H1 (cell line): ENCODE data around the gene MYH11. TPM values are rescaled to one million over a fixed set of nuclear protein-coding genes. Genes with fewer than 3 reads are reported as not detected.

Experiments
- CTCF ChIA-PET: fragments of 300-600 bp; sonication (Branson Sonifier 250); formaldehyde crosslinking; loops from one replicate; lab custom pipeline; 2021; ENCODE audit not compliant: partially characterized antibody; lab: Charles Lee
- POLR2A ChIA-PET: fragments of 300-600 bp; sonication (Branson Sonifier 250); formaldehyde crosslinking; loops from one replicate; lab custom pipeline; 2021; ENCODE audit warnings: inconsistent platforms; ENCODE audit not compliant: partially characterized antibody; lab: Charles Lee
- DNase-seq, 2 experiments: peaks; one replicate each; pipeline versions ENCODE4 v3.0.0 to v3.0.0-alpha.2; 2010 to 2022; ENCODE audit warnings: low spot score in 2 of 2, low read depth in 1 of 2, mixed read lengths in 1 of 2
- FAIRE-seq: peaks from 2 replicates; lab custom pipeline; 2011; peaks lifted over from hg19 to GRCh38; lab: Jason Lieb, UNC
- H2AFZ ChIP-seq: 2 replicates; pipeline ENCODE4 v1.8.1; 2012; ENCODE audit warnings: low read length, inconsistent platforms
- H2AK5ac ChIP-seq: 2 replicates; pipeline ENCODE4 v1.6.1; 2013; ENCODE audit warnings: low read depth, low read length
- H2BK120ac ChIP-seq: replicated peaks from 2 replicates; pipeline ENCODE3; 2013; ENCODE audit warnings: low read depth, low read length, inconsistent platforms
- H2BK12ac ChIP-seq: 2 replicates; pipeline ENCODE4 v1.6.1; 2013; ENCODE audit warnings: low read depth, low read length
- H2BK15ac ChIP-seq: 2 replicates; pipeline ENCODE4 v1.6.1; 2013; ENCODE audit warnings: low read length
- H2BK20ac ChIP-seq: 2 replicates; pipeline ENCODE4 v1.6.1; 2013; ENCODE audit warnings: low read length
- H2BK5ac ChIP-seq: 2 replicates; pipeline ENCODE4 v1.6.1; 2013; ENCODE audit warnings: low read depth, low read length
- H3K14ac ChIP-seq: 2 replicates; pipeline ENCODE4 v1.6.1; 2013; ENCODE audit warnings: inconsistent platforms; ENCODE audit not compliant: insufficient read length
- H3K18ac ChIP-seq: 2 replicates; pipeline ENCODE4 v1.6.1; 2013; ENCODE audit warnings: low read length; ENCODE audit errors: extremely low read depth
- H3K23ac ChIP-seq: 2 replicates; pipeline ENCODE4 v1.6.1; 2013; ENCODE audit warnings: inconsistent platforms; ENCODE audit not compliant: insufficient read length
- H3K23me2 ChIP-seq: 2 replicates; pipeline ENCODE4 v1.6.1; 2013; ENCODE audit warnings: low read depth, low read length
- H3K27ac ChIP-seq: 2 replicates; pipeline ENCODE4 v1.6.1; 2011; ENCODE audit warnings: low read depth, low read length, inconsistent platforms
- H3K27me3 ChIP-seq, 4 experiments: replicated peaks in 1 of 4; 1 replicate in 1 of 4; 2 replicates in 3 of 4; pipeline versions ENCODE4 v1.6.1 to v1.8.1; 2011 to 2013; ENCODE audit warnings: low read length in 3 of 4, mild to moderate bottlenecking in 3 of 4, inconsistent platforms in 2 of 4, mixed read lengths in 2 of 4, moderate library complexity in 1 of 4; ENCODE audit not compliant: control insufficient read depth in 3 of 4, insufficient read depth in 3 of 4; ENCODE audit errors: extremely low read depth in 1 of 4
- H3K36me3 ChIP-seq, 4 experiments: 2 replicates each; pipeline versions ENCODE4 v1.6.1 to v1.8.1; 2011 to 2013; ENCODE audit warnings: mild to moderate bottlenecking in 4 of 4, low read length in 3 of 4, moderate library complexity in 2 of 4, control low read depth in 1 of 4, inconsistent platforms in 1 of 4; ENCODE audit not compliant: insufficient read depth in 4 of 4, control insufficient read depth in 2 of 4
- H3K4ac ChIP-seq: replicated peaks from 2 replicates; pipeline ENCODE3; 2013; ENCODE audit warnings: low read length, low read depth, mixed read lengths, inconsistent platforms; ENCODE audit not compliant: insufficient read length
- H3K4me1 ChIP-seq, 4 experiments: replicated peaks in 1 of 4; 1 replicate in 1 of 4; 2 replicates in 3 of 4; pipeline versions ENCODE4 v1.6.1 to v1.8.1; 2011 to 2013; ENCODE audit warnings: low read length in 3 of 4, inconsistent platforms in 2 of 4, mixed read lengths in 1 of 4; ENCODE audit not compliant: insufficient read depth in 4 of 4, control insufficient read depth in 3 of 4
- H3K4me2 ChIP-seq, 2 experiments: 2 replicates each; pipeline versions ENCODE4 v1.6.1 to v1.8.1; 2011 to 2013; ENCODE audit warnings: low read depth in 2 of 2, low read length in 2 of 2, control low read depth in 1 of 2, inconsistent platforms in 1 of 2, mild to moderate bottlenecking in 1 of 2; ENCODE audit not compliant: insufficient read depth in 1 of 2
- H3K4me3 ChIP-seq, 4 experiments: fragments of 200-600, 300-600 bp in 1 of 4; sonication (generic), shearing (Covaris generic), sonication (Bioruptor Twin) in 1 of 4; 2 replicates each; pipeline versions ENCODE4 v1.5.1 to v1.8.1; 2011 to 2016; ENCODE audit warnings: low read length in 4 of 4, low read depth in 3 of 4, control low read depth in 2 of 4, inconsistent platforms in 2 of 4, mild to moderate bottlenecking in 2 of 4, mixed read lengths in 1 of 4, moderate library complexity in 1 of 4; ENCODE audit not compliant: insufficient read depth in 2 of 4; ENCODE audit errors: extremely low read depth in 1 of 4
- H3K56ac ChIP-seq: replicated peaks from 2 replicates; pipeline ENCODE3; 2013; ENCODE audit warnings: low read depth, mild to moderate bottlenecking, mixed read lengths, low read length, inconsistent platforms; ENCODE audit not compliant: insufficient read length
- H3K79me1 ChIP-seq: 2 replicates; pipeline ENCODE4 v1.6.1; 2013; ENCODE audit warnings: low read depth, low read length, control low read depth
- H3K79me2 ChIP-seq, 2 experiments: 2 replicates each; pipeline versions ENCODE4 v1.6.1 to v1.8.1; 2012 to 2013; ENCODE audit warnings: low read length in 2 of 2, mild to moderate bottlenecking in 2 of 2, inconsistent platforms in 1 of 2; ENCODE audit not compliant: insufficient read depth in 2 of 2, control insufficient read depth in 1 of 2
- H3K9ac ChIP-seq, 4 experiments: replicated peaks in 1 of 4; 1 replicate in 1 of 4; 2 replicates in 3 of 4; pipeline versions ENCODE4 v1.6.1 to v1.8.1; 2011 to 2013; ENCODE audit warnings: low read depth in 3 of 4, low read length in 3 of 4, control low read depth in 2 of 4, mild to moderate bottlenecking in 2 of 4, moderate library complexity in 2 of 4, inconsistent platforms in 1 of 4; ENCODE audit errors: extremely low read depth in 1 of 4
- H3K9me3 ChIP-seq, 2 experiments: 2 replicates each; pipeline versions ENCODE4 v1.6.1 to v1.8.1; 2012 to 2013; ENCODE audit warnings: mild to moderate bottlenecking in 2 of 2, moderate library complexity in 2 of 2, control low read depth in 1 of 2, inconsistent platforms in 1 of 2, low read depth in 1 of 2, low read length in 1 of 2, mixed read lengths in 1 of 2; ENCODE audit not compliant: insufficient read depth in 2 of 2
- H4K20me1 ChIP-seq, 2 experiments: replicated peaks in 1 of 2; 2 replicates each; pipeline versions ENCODE3 to v1.8.1; 2011 to 2013; ENCODE audit warnings: inconsistent platforms in 2 of 2, low read length in 2 of 2, mild to moderate bottlenecking in 1 of 2; ENCODE audit not compliant: insufficient read depth in 2 of 2, control insufficient read depth in 1 of 2
- H4K5ac ChIP-seq: 2 replicates; pipeline ENCODE4 v1.6.1; 2013; ENCODE audit warnings: low read length, low read depth, mixed read lengths, inconsistent platforms; ENCODE audit not compliant: insufficient read length
- H4K8ac ChIP-seq: 2 replicates; pipeline ENCODE4 v1.8.0; 2013; ENCODE audit warnings: mild to moderate bottlenecking, moderate library complexity, low read length, inconsistent platforms; ENCODE audit not compliant: insufficient read depth; ENCODE audit errors: extremely low read depth
- H4K91ac ChIP-seq: replicated peaks from 2 replicates; pipeline ENCODE3; 2013; ENCODE audit warnings: low read length, mixed read lengths, inconsistent platforms; ENCODE audit not compliant: insufficient read length
- CBX5 ChIP-seq: fragments of 300-800, 300-1000 bp; sonication (generic); IDR thresholded peaks from 2 replicates; pipeline ENCODE4 v1.7.1; 2016; ENCODE audit warnings: antibody characterized with exemption, low read length, low read depth
- CTBP2 ChIP-seq: IDR thresholded peaks from 2 replicates; pipeline ENCODE4 v1.7.0; 2011; ENCODE audit warnings: borderline replicate concordance, mild to moderate bottlenecking, moderate library complexity, mixed read lengths, low read length; ENCODE audit not compliant: insufficient read depth, insufficient read length
- FOSL1 ChIP-seq: IDR thresholded peaks from 2 replicates; pipeline ENCODE4 v1.6.1; 2011; ENCODE audit warnings: mild to moderate bottlenecking, low read depth, low read length, moderate library complexity; ENCODE audit not compliant: insufficient read depth
- KDM1A ChIP-seq: fragments of 200-600, 300-600 bp; sonication (generic); IDR thresholded peaks from 2 replicates; pipeline ENCODE4 v1.7.1; 2016; ENCODE audit warnings: mild to moderate bottlenecking, low read length, borderline replicate concordance
- MAFK ChIP-seq: IDR thresholded peaks from 2 replicates; pipeline ENCODE4 v1.6.1; 2012; ENCODE audit warnings: low read depth, mild to moderate bottlenecking, improper control_type of control experiment, low read length
- RAD21 ChIP-seq, 2 experiments: IDR thresholded peaks in 1 of 2; conservative IDR thresholded peaks in 1 of 2; 2 replicates each; pipeline ENCODE4 v1.6.1; 2011; ENCODE audit warnings: low read depth in 2 of 2, low read length in 2 of 2, improper control_type of control experiment in 1 of 2, inconsistent platforms in 1 of 2, mild to moderate bottlenecking in 1 of 2, moderate library complexity in 1 of 2
- RBBP5 ChIP-seq: IDR thresholded peaks from 2 replicates; pipeline ENCODE4 v1.7.1; 2012; ENCODE audit warnings: low read depth, mild to moderate bottlenecking, inconsistent platforms, low read length, moderate library complexity, borderline replicate concordance
- RFX5 ChIP-seq: IDR thresholded peaks from 2 replicates; pipeline ENCODE4 v1.6.1; 2011; ENCODE audit warnings: low read depth, low read length, improper control_type of control experiment, borderline replicate concordance
- RXRA ChIP-seq: IDR thresholded peaks from 2 replicates; pipeline ENCODE4 v1.6.1; 2011; ENCODE audit warnings: low read depth, mild to moderate bottlenecking, low read length, moderate library complexity; ENCODE audit not compliant: insufficient read depth
- SRF ChIP-seq: IDR thresholded peaks from 2 replicates; pipeline ENCODE4 v1.6.1; 2011; ENCODE audit warnings: mild to moderate bottlenecking, low read depth, low read length, moderate library complexity
- TCF12 ChIP-seq: IDR thresholded peaks from 2 replicates; pipeline ENCODE4 v1.6.1; 2011; ENCODE audit warnings: low read depth, mild to moderate bottlenecking, low read length
- ZNF274 ChIP-seq: IDR thresholded peaks from 2 replicates; pipeline ENCODE4 v1.7.0; 2012; ENCODE audit warnings: low read length, borderline replicate concordance; ENCODE audit errors: extremely low read depth
- WGBS, 2 experiments: shearing (Covaris generic) in 1 of 2; methylation state at CpG; one replicate each; pipeline versions ENCODE4 v1.1.6 to v1.1.7; 2013 to 2015; ENCODE audit warnings: low lambda C conversion rate in 2 of 2, mixed read lengths in 2 of 2, inconsistent platforms in 1 of 2, low coverage in 1 of 2, missing lambda C conversion rate in 1 of 2; ENCODE audit not compliant: insufficient replicate concordance in 2 of 2, insufficient coverage in 1 of 2, insufficient read length in 1 of 2; ENCODE audit errors: extremely low coverage in 1 of 2, missing lambda C conversion rate in 1 of 2; 5-methylcytosine and 5-hydroxymethylcytosine counted together
- polyA plus RNA-seq, 7 experiments: library from polyadenylated mRNA; depleted of rRNA in 3 of 7; stranded (reverse) in 5 of 7; unstranded in 2 of 7; fragments of >200 nt in 5 of 7; fragments of 200-250 nt in 2 of 7; gene quantifications; 1 replicate in 5 of 7; 2 replicates in 1 of 7; 4 replicates in 1 of 7; pipeline versions ENCODE4 v1.2.1 to v1.2.3, GENCODE V29; 2011 to 2013; ENCODE audit warnings: missing spikeins in 2 of 7, mixed read lengths in 2 of 7
- total RNA-seq: library from RNA; stranded (reverse); fragmentation: NEBNext Ultra II Directional; extraction: Animal tissue kit (Norgen Biotek cat#: 25700); gene quantifications from 2 replicates; pipeline ENCODE4 v1.2.1, GENCODE V29; 2021
- TF ChIP-seq, protein P1 (sequence below): IDR thresholded peaks from 2 replicates; pipeline ENCODE4 v1.6.1; 2011; ENCODE audit warnings: low read length, improper control_type of control experiment

The MYH11 gene
- total and polyA plus RNA-seq, 2 of the 8 experiments (the other 6 are each of a cell fraction or from before 2014, with no cell fraction given): 0.11 to 0.78 TPM

DNA sequence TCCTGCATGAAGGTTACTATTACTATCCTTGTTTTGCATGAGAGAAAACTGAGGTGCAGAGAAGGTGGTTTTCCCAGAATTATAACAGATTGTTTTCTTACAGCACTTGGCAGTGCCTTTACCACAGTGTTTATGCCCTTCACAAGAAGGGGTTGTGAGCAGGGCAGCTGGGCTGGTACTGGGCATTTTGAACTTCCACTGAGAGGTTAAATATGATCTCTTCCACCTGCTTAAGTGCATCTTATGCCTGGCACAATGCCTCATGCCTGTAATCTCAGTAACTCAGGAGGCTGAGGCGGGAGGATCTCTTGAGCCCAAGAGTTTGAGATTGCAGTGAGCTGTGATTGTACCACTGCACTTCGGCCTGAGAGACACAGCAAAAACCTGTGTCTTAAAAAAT is 170.5 kb downstream of the MYH11 start:
- peaks cover 0 to 13% (median 8%) of the 10 kb centered on the region in 4 experiments; a peak in 5 of 8 replicates for H3K36me3 ChIP-seq
- ChIA-PET CTCF (interaction anchor here (0.7 to 1.3 kb wide), 2 partner anchors 16 to 18 kb away, joined by 3 read pairs; no protein-coding TSS in a partner anchor), POLR2A (no interaction called here)
- no peak for FAIRE-seq
- H3K18ac ChIP-seq: no peak overlapping the region
- no peak overlapping the region for H4K8ac ChIP-seq
- no peak overlapping the region for H2AK5ac ChIP-seq
- H2BK12ac ChIP-seq: no peak overlapping the region
- H3K4ac ChIP-seq: no peak overlapping the region
- no peaks in the 10 kb centered on the region for H3K23me2 ChIP-seq
- no peak overlapping the region for H3K23ac ChIP-seq
- H2AFZ ChIP-seq: no peak overlapping the region
- H3K9ac ChIP-seq: no peak overlapping the region
- H3K27me3 ChIP-seq: no peaks in the 10 kb centered on the region
- H3K14ac ChIP-seq: no peak overlapping the region
- H2BK120ac ChIP-seq: no peak overlapping the region
- no peaks in the 10 kb centered on the region for H3K4me1 ChIP-seq
- no peaks in the 10 kb centered on the region for H4K20me1 ChIP-seq
- WGBS, 2 experiments: 94% methylated on average over 2 of the region's 2 CpGs; no CpG with 5 or more reads in 1 of the 2 experiments
- no peak overlapping the region for H2BK5ac ChIP-seq
- H4K5ac ChIP-seq: no peak overlapping the region
- H3K79me1 ChIP-seq: no peaks in the 10 kb centered on the region
- no peaks in the 10 kb centered on the region for H3K79me2 ChIP-seq
- no peak overlapping the region for H3K4me3 ChIP-seq
- no peak overlapping the region for H3K27ac ChIP-seq
- H3K9me3 ChIP-seq: no peaks in the 10 kb centered on the region
- no peak overlapping the region for H2BK15ac ChIP-seq
- no peak overlapping the region for H3K56ac ChIP-seq
- no peak overlapping the region for H3K4me2 ChIP-seq
- no peak for DNase-seq
- no peak overlapping the region for H2BK20ac ChIP-seq
- H4K91ac ChIP-seq: no peak overlapping the region
- TF ChIP-seq SRF (no peak), CTBP2 (no peak), KDM1A (no peak), RBBP5 (no peak), TCF12 (no peak), RFX5 (no peak), RXRA (no peak), FOSL1 (no peak), ZNF274 (no peak), MAFK (no peak), CBX5 (no peak), RAD21 (IDR thresholded peaks at IDR 0.05 in 1 of 2, conservative IDR thresholded peaks at IDR 0.05 in 1 of 2; ENCODE audit: low read depth in 2 of 2, low read length in 2 of 2) (no peak)
- TF ChIP-seq, protein P1, sequence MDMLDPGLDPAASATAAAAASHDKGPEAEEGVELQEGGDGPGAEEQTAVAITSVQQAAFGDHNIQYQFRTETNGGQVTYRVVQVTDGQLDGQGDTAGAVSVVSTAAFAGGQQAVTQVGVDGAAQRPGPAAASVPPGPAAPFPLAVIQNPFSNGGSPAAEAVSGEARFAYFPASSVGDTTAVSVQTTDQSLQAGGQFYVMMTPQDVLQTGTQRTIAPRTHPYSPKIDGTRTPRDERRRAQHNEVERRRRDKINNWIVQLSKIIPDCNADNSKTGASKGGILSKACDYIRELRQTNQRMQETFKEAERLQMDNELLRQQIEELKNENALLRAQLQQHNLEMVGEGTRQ: no peak
